Measurements from ENCODE around the gene ZYG11A. TPM values are rescaled to one million over a fixed set of nuclear protein-coding genes. Genes with fewer than 3 reads are reported as not detected.

ZYG11A gene
- total RNA-seq, 6 donors from 2014 or later = 0.10 to 0.15 (median 0.10) TPM; not detected in 3

DNA sequence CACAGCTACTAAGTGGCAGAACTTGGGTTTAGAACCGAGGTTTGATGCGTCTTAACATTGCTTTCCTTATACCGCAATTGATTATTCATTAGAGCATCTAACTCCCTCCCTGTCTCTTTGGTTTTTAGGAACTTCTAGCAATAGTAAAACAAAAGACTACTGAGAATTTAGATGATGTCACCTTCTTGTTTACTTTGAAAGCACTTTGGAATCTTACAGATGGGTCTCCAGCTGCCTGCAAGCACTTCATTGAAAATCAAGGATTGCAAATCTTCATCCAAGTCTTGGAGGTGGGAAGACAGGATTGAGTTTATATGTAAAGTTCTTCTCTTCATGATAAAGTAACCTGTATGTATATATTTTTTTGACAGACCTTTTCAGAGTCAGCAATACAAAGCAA, 35.0 kb downstream of the ZYG11A start:
- no peak overlapping the region for H3K27ac ChIP-seq
- TF ChIP-seq POLR2AphosphoS5 (IDR thresholded peaks at IDR 0.05) (no peak), POLR2A (IDR thresholded peaks at IDR 0.05) (no peak), EP300 (IDR thresholded peaks at IDR 0.05) (no peak)
- TF ChIP-seq, protein P1, sequence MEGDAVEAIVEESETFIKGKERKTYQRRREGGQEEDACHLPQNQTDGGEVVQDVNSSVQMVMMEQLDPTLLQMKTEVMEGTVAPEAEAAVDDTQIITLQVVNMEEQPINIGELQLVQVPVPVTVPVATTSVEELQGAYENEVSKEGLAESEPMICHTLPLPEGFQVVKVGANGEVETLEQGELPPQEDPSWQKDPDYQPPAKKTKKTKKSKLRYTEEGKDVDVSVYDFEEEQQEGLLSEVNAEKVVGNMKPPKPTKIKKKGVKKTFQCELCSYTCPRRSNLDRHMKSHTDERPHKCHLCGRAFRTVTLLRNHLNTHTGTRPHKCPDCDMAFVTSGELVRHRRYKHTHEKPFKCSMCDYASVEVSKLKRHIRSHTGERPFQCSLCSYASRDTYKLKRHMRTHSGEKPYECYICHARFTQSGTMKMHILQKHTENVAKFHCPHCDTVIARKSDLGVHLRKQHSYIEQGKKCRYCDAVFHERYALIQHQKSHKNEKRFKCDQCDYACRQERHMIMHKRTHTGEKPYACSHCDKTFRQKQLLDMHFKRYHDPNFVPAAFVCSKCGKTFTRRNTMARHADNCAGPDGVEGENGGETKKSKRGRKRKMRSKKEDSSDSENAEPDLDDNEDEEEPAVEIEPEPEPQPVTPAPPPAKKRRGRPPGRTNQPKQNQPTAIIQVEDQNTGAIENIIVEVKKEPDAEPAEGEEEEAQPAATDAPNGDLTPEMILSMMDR (IDR thresholded peaks at IDR 0.05) = no peak

DNA sequence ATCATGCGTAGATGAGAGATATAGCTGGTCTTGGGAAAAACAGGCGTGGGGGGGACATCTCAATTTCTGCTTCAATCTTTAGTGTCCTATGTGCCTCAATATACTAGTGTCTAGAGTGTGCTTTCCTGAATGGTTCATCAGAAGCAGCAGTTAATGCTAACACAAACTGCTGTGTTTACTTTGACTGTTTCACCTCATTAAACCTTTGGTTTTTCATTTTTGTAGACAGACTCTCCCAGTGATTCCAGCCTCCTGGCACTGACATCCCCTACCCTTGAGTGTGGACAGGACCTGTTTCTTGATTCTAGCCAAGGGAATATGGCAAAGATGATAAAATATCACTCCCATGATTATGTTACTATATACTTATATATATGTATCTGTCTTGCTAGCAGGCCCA, 37.6 kb downstream of the ZYG11A start:
- Histone ChIP-seq H3K27ac (no peak overlapping the region), H3K27me3 (no peaks in the 10 kb centered on the region), H3K4me3 (no peak overlapping the region), H3K36me3 (no peaks in the 10 kb centered on the region), H3K4me1 (no peaks in the 10 kb centered on the region), H3K9me3 (no peaks in the 10 kb centered on the region)
- no peak for ATAC-seq (ENCODE audit: low FRiP score in 2 of 2)
- 92 to 93% methylated on average over 2 of the region's 2 CpGs for WGBS, 2 donors
- no peak for DNase-seq
- TF ChIP-seq POLR2AphosphoS5 (IDR thresholded peaks at IDR 0.05) (no peak), POLR2A (IDR thresholded peaks at IDR 0.05) (no peak), EP300 (IDR thresholded peaks at IDR 0.05) (no peak)
- TF ChIP-seq, protein P1 (IDR thresholded peaks at IDR 0.05) = no peak

More for the DNA sequence above, 35.0 kb downstream of the ZYG11A start:
- H3K9me3 ChIP-seq = no peaks in the 10 kb centered on the region
- H3K36me3 ChIP-seq = no peaks in the 10 kb centered on the region
- ATAC-seq (ENCODE audit: low FRiP score in 2 of 2) = no peak
- no peaks in the 10 kb centered on the region for H3K4me1 ChIP-seq
- 94 to 96% methylated on average over 3 of the region's 3 CpGs for WGBS, 2 donors
- no peak for DNase-seq
- no peak overlapping the region for H3K4me3 ChIP-seq
- H3K27me3 ChIP-seq = no peaks in the 10 kb centered on the region

DNA sequence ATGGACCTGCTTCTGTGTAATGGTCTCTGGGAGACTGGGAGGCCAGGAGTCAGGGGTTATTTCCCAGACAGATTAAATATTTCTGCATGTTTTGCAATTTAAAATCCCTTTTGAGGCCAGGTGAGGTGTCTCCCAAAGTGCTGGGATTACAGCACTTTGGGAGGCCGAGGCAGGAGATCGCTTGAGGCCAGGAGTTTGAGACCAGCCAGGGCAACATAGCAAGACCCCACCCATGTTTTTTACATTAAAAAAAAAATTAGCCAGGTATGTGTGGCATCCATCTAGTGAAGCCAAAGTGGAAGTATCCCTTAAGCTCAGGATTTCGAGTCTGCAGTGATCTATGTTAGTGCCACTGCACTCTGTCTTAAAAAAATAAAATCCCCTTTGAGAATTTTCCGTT, 44.9 kb downstream of the ZYG11A start:
- H3K4me3 ChIP-seq = no peak overlapping the region
- no peaks in the 10 kb centered on the region for H3K36me3 ChIP-seq
- H3K27ac ChIP-seq = no peak overlapping the region
- no peak for TF ChIP-seq POLR2AphosphoS5 (IDR thresholded peaks at IDR 0.05)
- no peak for TF ChIP-seq POLR2A (IDR thresholded peaks at IDR 0.05)
- TF ChIP-seq EP300 (IDR thresholded peaks at IDR 0.05) = no peak
- TF ChIP-seq, protein P1 (IDR thresholded peaks at IDR 0.05) = no peak
- H3K4me1 ChIP-seq = no peaks in the 10 kb centered on the region
- ATAC-seq (ENCODE audit: low FRiP score in 2 of 2) = no peak
- no peaks in the 10 kb centered on the region for H3K9me3 ChIP-seq
- no peaks in the 10 kb centered on the region for H3K27me3 ChIP-seq
- 87% methylated on average over 4 of the region's 4 CpGs for WGBS, 2 donors
- no peak for DNase-seq

DNA sequence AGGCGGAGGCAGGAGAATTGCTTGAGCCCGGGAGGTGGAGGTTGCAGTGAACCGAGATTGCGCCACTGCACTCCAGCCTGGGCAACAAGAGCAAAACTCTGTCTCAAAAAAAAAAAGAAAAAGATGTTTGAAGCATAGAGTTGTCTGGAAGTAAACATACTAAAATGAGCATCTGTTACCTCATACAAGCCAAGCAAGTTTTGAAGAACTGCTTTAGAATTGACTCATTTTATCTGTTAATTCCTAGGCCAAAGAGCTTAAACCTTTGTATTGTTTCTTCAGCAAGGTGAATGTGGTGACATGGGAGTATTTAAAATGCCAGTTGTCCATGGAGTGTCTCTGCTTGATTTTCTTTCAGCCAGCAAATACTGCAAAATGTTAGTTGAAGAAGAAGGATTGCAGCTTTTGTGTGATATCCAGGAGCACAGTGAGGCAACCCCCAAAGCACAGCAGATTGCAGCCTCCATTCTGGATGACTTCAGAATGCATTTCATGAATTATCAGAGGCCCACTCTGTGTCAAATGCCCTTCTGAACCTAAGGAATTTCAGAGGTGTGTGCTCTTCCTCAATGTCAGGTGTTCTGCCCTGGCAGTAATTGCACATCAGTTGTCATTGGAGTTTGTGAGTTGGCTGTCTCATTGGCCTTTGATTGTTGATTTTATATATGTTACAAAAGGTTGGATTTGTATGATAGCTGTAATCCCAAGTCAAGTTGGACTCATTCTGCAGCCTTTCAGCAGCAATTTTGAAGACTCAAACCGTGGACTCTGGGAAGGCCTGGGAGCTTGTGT, 50.1 kb downstream of the ZYG11A start:
- ATAC-seq (ENCODE audit: low FRiP score in 2 of 2) (no peak), DNase-seq (no peak)
- H3K27me3 ChIP-seq = no peaks in the 10 kb centered on the region
- peaks cover 0 to 3% (median 0%) of the 10 kb centered on the region in 4 donors for H3K36me3 ChIP-seq
- no peak overlapping the region for H3K27ac ChIP-seq
- TF ChIP-seq POLR2AphosphoS5 (IDR thresholded peaks at IDR 0.05) (no peak), POLR2A (IDR thresholded peaks at IDR 0.05) (no peak), EP300 (IDR thresholded peaks at IDR 0.05) (no peak)
- TF ChIP-seq, protein P1 (IDR thresholded peaks at IDR 0.05) = no peak
- no peak overlapping the region for H3K4me3 ChIP-seq
- 89 to 96% methylated on average over 5 of the region's 5 CpGs for WGBS, 2 donors
- H3K9me3 ChIP-seq = no peaks in the 10 kb centered on the region
- H3K4me1 ChIP-seq = no peaks in the 10 kb centered on the region

DNA sequence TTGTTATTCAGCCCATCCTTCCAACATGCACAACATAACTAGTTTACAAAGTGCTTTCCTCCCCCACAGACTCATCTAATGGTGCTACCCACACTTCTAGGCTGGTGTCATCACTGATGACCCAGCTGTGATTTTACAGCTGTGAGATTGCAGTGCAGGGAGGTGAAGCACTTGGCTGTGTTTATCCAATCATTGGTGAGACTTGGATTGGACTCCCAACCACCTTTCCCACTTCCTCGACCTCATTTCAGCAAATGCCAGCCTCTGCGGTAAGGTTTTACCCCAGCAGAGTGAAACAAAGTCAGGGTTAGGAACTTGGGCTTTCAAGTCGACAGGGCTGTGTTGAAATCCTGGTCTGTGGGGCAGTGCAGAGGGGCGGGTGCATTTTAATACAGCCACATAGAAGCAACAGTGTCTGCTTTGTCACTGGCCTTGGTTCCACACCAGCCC, 56.9 kb downstream of the ZYG11A start:
- no peak for TF ChIP-seq POLR2AphosphoS5 (IDR thresholded peaks at IDR 0.05)
- TF ChIP-seq, protein P1 (IDR thresholded peaks at IDR 0.05) = no peak
- no peak for TF ChIP-seq POLR2A (IDR thresholded peaks at IDR 0.05)
- TF ChIP-seq EP300 (IDR thresholded peaks at IDR 0.05) = no peak
- H3K27me3 ChIP-seq = no peaks in the 10 kb centered on the region
- no peak overlapping the region for H3K27ac ChIP-seq
- H3K36me3 ChIP-seq = peaks cover 0 to 6% (median 1%) of the 10 kb centered on the region in 4 donors
- no peak overlapping the region for H3K4me3 ChIP-seq
- WGBS, 2 donors = 40 to 48% methylated on average over 4 of the region's 4 CpGs
- no peaks in the 10 kb centered on the region for H3K9me3 ChIP-seq
- ATAC-seq (ENCODE audit: low FRiP score in 2 of 2) (no peak), DNase-seq (no peak)
- H3K4me1 ChIP-seq = no peaks in the 10 kb centered on the region
